ENCODE results near the gene KDM5C. TPM values are rescaled to one million over a fixed set of nuclear protein-coding genes. Genes with fewer than 3 reads are reported as not detected.

Gene KDM5C
- total and polyA plus RNA-seq, 2 of the 8 experiments (the other 6 are each of a cell fraction or from before 2014, with no cell fraction given) = 42.4 to 82.2 TPM

- TF ChIP-seq CHD7 (IDR thresholded peaks at IDR 0.05; ENCODE audit: insufficient replicate concordance, low read length) = no peak
Measured at GRCh38 chrX:53211391-53211978, 13.5 kb downstream of the KDM5C start (continued).

All from H1 (cell line).